Measurements from ENCODE around the gene TRIM64. TPM values are rescaled to one million over a fixed set of nuclear protein-coding genes. Genes with fewer than 3 reads are reported as not detected.
"Not testable (repeated sequence)": the region's sequence is repeated elsewhere in the genome, so short reads cannot be mapped to it uniquely, and the experiment has no call there.

TRIM64 gene
- total RNA-seq = not detected

- H3K4me3 ChIP-seq; H3K27me3 ChIP-seq; H3K36me3 ChIP-seq; H3K4me1 ChIP-seq; DNase-seq (ENCODE audit: extremely low spot score in 2 of 2); intact Hi-C loops (cut with DNase I); H3K9me3 ChIP-seq; H3K27ac ChIP-seq: not testable (repeated sequence)
These were observed at the start of gene TRIM64 for GRCh38 chr11:89965737-89966136. Gene TRIM64, plus strand, starts transcription at chr11:89966037. Its CDS starts 2,467 bp downstream, at chr11:89968504.

DNA sequence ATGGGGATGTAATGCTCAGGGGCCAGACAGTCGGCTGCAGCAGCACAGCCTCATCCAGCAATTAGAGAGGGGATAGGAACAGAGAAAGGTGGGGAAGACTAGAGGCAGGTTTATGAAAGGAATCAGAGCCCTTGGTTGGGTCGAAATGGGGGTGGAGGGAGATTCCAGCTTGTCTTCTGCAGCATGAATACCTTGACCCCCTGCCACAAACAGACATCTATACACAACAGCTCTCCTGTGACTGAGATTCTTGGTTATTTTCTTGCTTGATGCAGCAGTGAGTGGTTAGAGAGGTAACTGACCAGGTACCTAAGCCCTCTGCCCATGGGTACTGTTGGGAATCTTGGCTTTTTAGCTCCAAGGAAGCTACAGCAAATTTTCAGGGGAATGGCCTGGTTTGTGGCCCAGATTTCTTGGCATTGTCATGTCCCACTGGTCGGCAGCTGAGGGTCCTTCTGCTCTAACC, 43.6 kb upstream of the TRIM64 start, which contains the start of gene TRIM49D1:
Gene TRIM49D1 (minus strand): TSS at position 51 of the 466 bp plus-strand sequence. CDS start 4,535 bp downstream, outside the sequence.
- H3K4me1 ChIP-seq = no peaks in the 10 kb centered on the region
- no peak within 1 kb of the TSS for H3K4me3 ChIP-seq
- no peak for TF ChIP-seq POLR2AphosphoS5 (IDR thresholded peaks at IDR 0.05; ENCODE audit: insufficient read depth in 1 of 2, low read depth in 1 of 2)
- TF ChIP-seq, protein P1, sequence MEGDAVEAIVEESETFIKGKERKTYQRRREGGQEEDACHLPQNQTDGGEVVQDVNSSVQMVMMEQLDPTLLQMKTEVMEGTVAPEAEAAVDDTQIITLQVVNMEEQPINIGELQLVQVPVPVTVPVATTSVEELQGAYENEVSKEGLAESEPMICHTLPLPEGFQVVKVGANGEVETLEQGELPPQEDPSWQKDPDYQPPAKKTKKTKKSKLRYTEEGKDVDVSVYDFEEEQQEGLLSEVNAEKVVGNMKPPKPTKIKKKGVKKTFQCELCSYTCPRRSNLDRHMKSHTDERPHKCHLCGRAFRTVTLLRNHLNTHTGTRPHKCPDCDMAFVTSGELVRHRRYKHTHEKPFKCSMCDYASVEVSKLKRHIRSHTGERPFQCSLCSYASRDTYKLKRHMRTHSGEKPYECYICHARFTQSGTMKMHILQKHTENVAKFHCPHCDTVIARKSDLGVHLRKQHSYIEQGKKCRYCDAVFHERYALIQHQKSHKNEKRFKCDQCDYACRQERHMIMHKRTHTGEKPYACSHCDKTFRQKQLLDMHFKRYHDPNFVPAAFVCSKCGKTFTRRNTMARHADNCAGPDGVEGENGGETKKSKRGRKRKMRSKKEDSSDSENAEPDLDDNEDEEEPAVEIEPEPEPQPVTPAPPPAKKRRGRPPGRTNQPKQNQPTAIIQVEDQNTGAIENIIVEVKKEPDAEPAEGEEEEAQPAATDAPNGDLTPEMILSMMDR (IDR thresholded peaks at IDR 0.05) = no peak
- no peak for TF ChIP-seq POLR2A (IDR thresholded peaks at IDR 0.05)
- no peaks in the 10 kb centered on the region for H3K9me3 ChIP-seq
- intact Hi-C loops (cut with DNase I) = no loop called here
- H3K27me3 ChIP-seq = no peaks in the 10 kb centered on the region
- H3K27ac ChIP-seq = no peak within 1 kb of the TSS
- peak in 1 of 2 donors; percentile 6 for DNase-seq (ENCODE audit: extremely low spot score in 2 of 2)
- H3K36me3 ChIP-seq = no peaks in the 10 kb centered on the region

GRCh38 chr11:89923764-89924163, 42.1 kb upstream of the TRIM64 start, which contains the start of gene TRIM49D2:
Gene TRIM49D2, plus strand, starts transcription at chr11:89924064. Its CDS starts 2,698 bp downstream, at chr11:89926762.
- H3K4me3 ChIP-seq; H3K36me3 ChIP-seq; intact Hi-C loops (cut with DNase I); DNase-seq (ENCODE audit: extremely low spot score in 2 of 2); H3K9me3 ChIP-seq; H3K4me1 ChIP-seq; H3K27ac ChIP-seq; H3K27me3 ChIP-seq: not testable (repeated sequence)

DNA sequence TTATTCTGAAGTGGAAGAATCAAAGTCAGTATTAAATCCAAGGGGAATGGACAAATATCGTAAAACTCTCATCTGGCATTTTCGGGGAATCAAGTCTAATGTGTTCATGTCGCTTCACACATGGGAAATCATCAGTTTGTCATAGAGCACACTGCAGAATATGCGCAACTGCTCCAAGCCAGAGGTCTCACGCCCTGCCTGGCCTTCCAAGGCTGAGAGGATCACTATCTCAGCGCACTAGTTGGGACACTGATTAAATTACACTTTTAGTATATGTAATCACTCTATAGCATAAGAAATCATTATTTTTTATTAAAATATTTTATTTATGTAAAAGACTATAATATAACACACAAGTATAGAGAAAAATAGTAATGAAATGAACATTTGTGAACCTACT, 5.0 kb upstream of the TRIM64 start:
- peak in 1 of 2 donors; percentile 0 for DNase-seq (ENCODE audit: extremely low spot score in 2 of 2)
- H3K9me3 ChIP-seq; H3K4me1 ChIP-seq; H3K4me3 ChIP-seq; intact Hi-C loops (cut with DNase I); H3K27me3 ChIP-seq; H3K27ac ChIP-seq; H3K36me3 ChIP-seq: not testable (repeated sequence)

Small RNAs within 50 kb of the gene (small RNA-seq; reads per million reads assigned to genes)
- not detected for gene AP004607.1

Other genes with a start within 250 kb of the TRIM64 start
- not detected for gene TRIM49, start 157.5 kb upstream of the TRIM64 start, total RNA-seq
- gene TRIM64B, start 87.5 kb upstream of the TRIM64 start, total RNA-seq = not detected
- gene TRIM49D1, start 43.8 kb upstream of the TRIM64 start, total RNA-seq = not detected
- not detected for gene TRIM49D2, start 42.0 kb upstream of the TRIM64 start, total RNA-seq
- not detected for gene TRIM49C, start 65.1 kb downstream of the TRIM64 start, total RNA-seq
- not detected for gene UBTFL1, start 119.9 kb downstream of the TRIM64 start, total RNA-seq
- gene NAALAD2, start 168.6 kb downstream of the TRIM64 start, total RNA-seq = 0.98 TPM

Measured in vagina (tissue), 2 donors.